ENCODE measurements around the gene PKNOX2.

PKNOX2 gene

DNA sequence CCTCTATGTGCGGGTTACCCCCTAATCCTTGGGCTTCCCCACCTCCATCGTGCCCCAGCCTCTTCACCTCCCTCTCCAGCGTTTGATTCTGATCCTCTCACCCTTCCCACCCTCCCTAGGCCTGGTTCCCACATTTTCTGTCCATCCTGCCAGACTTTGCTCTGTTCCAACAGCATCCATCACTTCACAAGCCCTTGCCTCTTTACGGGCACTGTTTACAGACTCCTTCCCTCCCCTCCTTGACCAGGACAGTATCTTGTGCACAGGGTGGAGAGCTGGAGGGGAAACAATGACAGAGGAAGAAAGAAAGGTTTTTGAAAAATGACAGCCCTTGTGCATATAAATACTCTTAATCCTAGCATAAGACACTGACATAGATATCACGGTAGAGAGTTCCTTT is 301.1 kb downstream of the PKNOX2 start:
- H4K20me1 ChIP-seq (ENCODE audit: insufficient read depth, low read length): no peaks in the 10 kb centered on the region
- no peaks in the 10 kb centered on the region for H3F3A ChIP-seq (ENCODE audit: insufficient read depth, low read length)
- H3K79me2 ChIP-seq (ENCODE audit: low read length): no peaks in the 10 kb centered on the region
- H3K4me2 ChIP-seq (ENCODE audit: low read depth, low read length): no peak overlapping the region
- H3K4me1 ChIP-seq (ENCODE audit: low read length): no peaks in the 10 kb centered on the region
- H3K27ac ChIP-seq (ENCODE audit: low read length): no peak overlapping the region
- no peaks in the 10 kb centered on the region for H3K9me2 ChIP-seq (replicated peaks; ENCODE audit: insufficient read depth, low read length)
- H3K36me3 ChIP-seq (replicated peaks; ENCODE audit: insufficient read depth, low read length): no peaks in the 10 kb centered on the region
- no peaks in the 10 kb centered on the region for H3K27me3 ChIP-seq (replicated peaks; ENCODE audit: insufficient read depth, low read length)
- H2AFZ ChIP-seq (ENCODE audit: low read length): no peak overlapping the region
- no peak for TF ChIP-seq EZH2phosphoT487 (IDR thresholded peaks at IDR 0.05; ENCODE audit: low read length)
- TF ChIP-seq, protein P1, sequence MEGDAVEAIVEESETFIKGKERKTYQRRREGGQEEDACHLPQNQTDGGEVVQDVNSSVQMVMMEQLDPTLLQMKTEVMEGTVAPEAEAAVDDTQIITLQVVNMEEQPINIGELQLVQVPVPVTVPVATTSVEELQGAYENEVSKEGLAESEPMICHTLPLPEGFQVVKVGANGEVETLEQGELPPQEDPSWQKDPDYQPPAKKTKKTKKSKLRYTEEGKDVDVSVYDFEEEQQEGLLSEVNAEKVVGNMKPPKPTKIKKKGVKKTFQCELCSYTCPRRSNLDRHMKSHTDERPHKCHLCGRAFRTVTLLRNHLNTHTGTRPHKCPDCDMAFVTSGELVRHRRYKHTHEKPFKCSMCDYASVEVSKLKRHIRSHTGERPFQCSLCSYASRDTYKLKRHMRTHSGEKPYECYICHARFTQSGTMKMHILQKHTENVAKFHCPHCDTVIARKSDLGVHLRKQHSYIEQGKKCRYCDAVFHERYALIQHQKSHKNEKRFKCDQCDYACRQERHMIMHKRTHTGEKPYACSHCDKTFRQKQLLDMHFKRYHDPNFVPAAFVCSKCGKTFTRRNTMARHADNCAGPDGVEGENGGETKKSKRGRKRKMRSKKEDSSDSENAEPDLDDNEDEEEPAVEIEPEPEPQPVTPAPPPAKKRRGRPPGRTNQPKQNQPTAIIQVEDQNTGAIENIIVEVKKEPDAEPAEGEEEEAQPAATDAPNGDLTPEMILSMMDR (IDR thresholded peaks at IDR 0.05; ENCODE audit: low read length): no peak
- TF ChIP-seq EZH2 (optimal IDR thresholded peaks at IDR 0.05; ENCODE audit: low read depth, low read length): no peak
- no peak overlapping the region for H3K4me3 ChIP-seq (ENCODE audit: low read length)
- H3K9me3 ChIP-seq (replicated peaks; ENCODE audit: insufficient read depth, low read length): no peaks in the 10 kb centered on the region
- no peak for DNase-seq
- H3K9ac ChIP-seq (ENCODE audit: low read length): no peak overlapping the region

DNA sequence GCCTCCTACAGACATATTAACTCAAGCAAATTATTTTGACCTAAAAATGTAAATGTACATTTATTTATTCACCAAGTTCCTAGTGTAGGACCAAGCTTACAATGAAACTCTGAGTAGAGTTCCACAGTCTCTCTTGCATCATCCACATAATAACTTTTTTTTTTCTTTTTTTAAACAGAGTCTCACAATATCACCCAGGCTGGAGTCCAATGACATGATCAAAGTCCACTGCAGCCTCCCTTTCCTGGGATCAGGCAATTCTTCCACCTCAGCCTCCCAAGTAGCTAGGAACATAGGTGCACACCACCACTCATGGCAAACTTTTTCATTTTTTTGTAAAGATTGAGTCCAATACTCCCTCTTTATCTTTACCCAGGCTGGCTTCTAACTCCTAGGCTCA is 303.5 kb downstream of the PKNOX2 start:
- Histone ChIP-seq H3K9me3 (replicated peaks; ENCODE audit: insufficient read depth, low read length) (no peaks in the 10 kb centered on the region), H3K36me3 (replicated peaks; ENCODE audit: insufficient read depth, low read length) (no peaks in the 10 kb centered on the region), H3K4me3 (ENCODE audit: low read length) (no peak overlapping the region), H3F3A (ENCODE audit: insufficient read depth, low read length) (no peaks in the 10 kb centered on the region), H3K9ac (ENCODE audit: low read length) (no peak overlapping the region), H3K27ac (ENCODE audit: low read length) (no peak overlapping the region), H3K4me2 (ENCODE audit: low read depth, low read length) (no peak overlapping the region), H3K4me1 (ENCODE audit: low read length) (no peaks in the 10 kb centered on the region), H3K79me2 (ENCODE audit: low read length) (no peaks in the 10 kb centered on the region), H2AFZ (ENCODE audit: low read length) (no peak overlapping the region), H4K20me1 (ENCODE audit: insufficient read depth, low read length) (no peaks in the 10 kb centered on the region), H3K27me3 (replicated peaks; ENCODE audit: insufficient read depth, low read length) (no peaks in the 10 kb centered on the region), H3K9me2 (replicated peaks; ENCODE audit: insufficient read depth, low read length) (no peaks in the 10 kb centered on the region)
- DNase-seq: no peak
- TF ChIP-seq, protein P1 (IDR thresholded peaks at IDR 0.05; ENCODE audit: low read length): no peak
- TF ChIP-seq EZH2 (optimal IDR thresholded peaks at IDR 0.05; ENCODE audit: low read depth, low read length) (no peak), EZH2phosphoT487 (IDR thresholded peaks at IDR 0.05; ENCODE audit: low read length) (no peak)

DNA sequence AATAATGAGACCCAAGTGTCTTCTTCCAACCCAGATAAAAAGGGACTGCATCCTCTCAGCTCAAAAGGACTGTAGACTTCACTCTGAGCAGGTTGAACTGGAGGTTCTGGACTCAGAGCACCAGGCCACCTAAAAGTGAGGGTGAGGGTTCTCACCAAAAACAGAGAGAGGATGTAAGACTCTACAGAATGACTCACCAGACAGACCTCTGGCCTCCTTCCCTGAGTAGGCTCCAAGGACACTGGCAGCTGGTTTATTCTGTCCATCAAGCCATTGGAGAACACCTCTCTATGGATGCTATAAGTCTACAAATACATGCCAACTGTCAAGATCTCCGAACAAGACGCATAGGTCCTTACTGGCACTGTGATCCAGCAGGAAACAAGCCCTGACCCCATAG is 304.3 kb downstream of the PKNOX2 start:
- H3K4me1 ChIP-seq (ENCODE audit: low read length): no peaks in the 10 kb centered on the region
- no peaks in the 10 kb centered on the region for H3K9me3 ChIP-seq (replicated peaks; ENCODE audit: insufficient read depth, low read length)
- H3K36me3 ChIP-seq (replicated peaks; ENCODE audit: insufficient read depth, low read length): no peaks in the 10 kb centered on the region

More for the DNA sequence above, 304.3 kb downstream of the PKNOX2 start:
- H3K9ac ChIP-seq (ENCODE audit: low read length): no peak overlapping the region
- DNase-seq: no peak
- H3K27ac ChIP-seq (ENCODE audit: low read length): no peak overlapping the region
- H3K9me2 ChIP-seq (replicated peaks; ENCODE audit: insufficient read depth, low read length): no peaks in the 10 kb centered on the region
- no peaks in the 10 kb centered on the region for H4K20me1 ChIP-seq (ENCODE audit: insufficient read depth, low read length)
- H3F3A ChIP-seq (ENCODE audit: insufficient read depth, low read length): no peaks in the 10 kb centered on the region
- no peak overlapping the region for H2AFZ ChIP-seq (ENCODE audit: low read length)
- H3K4me2 ChIP-seq (ENCODE audit: low read depth, low read length): no peak overlapping the region
- TF ChIP-seq, protein P1 (IDR thresholded peaks at IDR 0.05; ENCODE audit: low read length): no peak
- no peak for TF ChIP-seq EZH2phosphoT487 (IDR thresholded peaks at IDR 0.05; ENCODE audit: low read length)
- no peak for TF ChIP-seq EZH2 (optimal IDR thresholded peaks at IDR 0.05; ENCODE audit: low read depth, low read length)
- no peak overlapping the region for H3K4me3 ChIP-seq (ENCODE audit: low read length)
- H3K27me3 ChIP-seq (replicated peaks; ENCODE audit: insufficient read depth, low read length): no peaks in the 10 kb centered on the region
- H3K79me2 ChIP-seq (ENCODE audit: low read length): no peaks in the 10 kb centered on the region
